HG03558 (cell line): ENCODE data around the gene CADM3.
A peak's percentile ranks its signal among the peaks of the same experiment; 100 is the strongest.

ENCODE experiments used
- ATAC-seq: cut with Tn5 transposase; IDR thresholded peaks from one replicate; pipeline ENCODE4 v1.9.1; 2021; ENCODE audit warnings: moderate number of reproducible peaks; ENCODE audit not compliant: unreplicated experiment; ENCODE audit errors: extremely low read depth

The CADM3 gene

DNA sequence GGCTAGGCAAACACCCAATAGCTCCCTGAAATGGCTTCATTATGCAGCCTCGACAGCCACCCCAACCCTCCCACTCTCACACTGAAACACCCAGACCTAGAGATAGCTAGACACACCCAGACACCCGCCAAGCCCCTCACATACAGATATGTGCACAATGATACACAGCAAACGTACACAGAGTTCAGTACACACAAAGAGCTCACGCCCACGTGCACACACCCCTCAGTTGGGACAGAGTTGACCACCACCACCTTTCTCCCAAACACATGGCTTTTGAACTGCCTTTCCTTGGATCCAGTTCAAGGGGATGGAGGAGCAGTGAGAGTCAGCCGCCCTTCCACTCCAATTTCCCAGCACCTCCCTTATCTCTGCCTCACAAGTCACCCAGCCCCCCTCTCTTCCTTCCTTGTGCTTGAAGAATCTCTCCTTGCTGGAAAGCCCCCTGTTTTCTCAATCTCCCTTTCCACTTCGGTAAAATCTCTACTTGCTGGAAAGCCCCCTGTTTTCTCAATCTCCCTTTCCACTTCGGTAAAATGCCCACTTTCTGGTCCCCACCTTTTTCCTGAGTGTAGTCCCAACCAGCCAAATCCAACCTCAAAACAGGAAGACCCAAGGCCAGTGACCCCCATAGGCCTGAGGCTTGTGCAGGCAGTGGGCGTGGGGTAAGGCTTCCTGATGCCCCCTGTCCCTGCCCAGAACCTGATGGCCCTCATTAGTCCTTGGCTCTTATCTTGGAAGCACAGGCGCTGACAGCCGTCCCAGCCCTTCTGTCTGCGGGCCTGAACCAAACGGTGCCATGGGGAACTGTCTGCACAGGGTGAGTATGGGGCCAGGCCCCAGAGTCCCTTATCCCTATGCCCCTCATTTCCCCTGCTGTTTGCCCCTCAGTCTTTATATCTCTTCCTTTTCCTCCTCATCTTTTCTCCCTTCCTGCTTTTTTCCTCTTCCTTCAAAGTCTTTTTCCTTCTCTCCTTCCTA lies 33.0 kb downstream of the CADM3 start, which contains the start of gene ACKR1:
Gene ACKR1 (plus strand): TSS at position 715 of the 981 bp plus-strand sequence. CDS start 85 bp downstream, at position 800.
- ATAC-seq: no peak

DNA sequence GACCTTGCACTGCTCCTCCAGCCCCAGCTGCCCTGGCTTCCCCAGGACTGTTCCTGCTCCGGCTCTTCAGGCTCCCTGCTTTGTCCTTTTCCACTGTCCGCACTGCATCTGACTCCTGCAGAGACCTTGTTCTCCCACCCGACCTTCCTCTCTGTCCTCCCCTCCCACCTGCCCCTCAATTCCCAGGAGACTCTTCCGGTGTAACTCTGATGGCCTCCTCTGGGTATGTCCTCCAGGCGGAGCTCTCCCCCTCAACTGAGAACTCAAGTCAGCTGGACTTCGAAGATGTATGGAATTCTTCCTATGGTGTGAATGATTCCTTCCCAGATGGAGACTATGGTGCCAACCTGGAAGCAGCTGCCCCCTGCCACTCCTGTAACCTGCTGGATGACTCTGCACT lies 33.8 kb downstream of the CADM3 start:
- no peak for ATAC-seq

DNA sequence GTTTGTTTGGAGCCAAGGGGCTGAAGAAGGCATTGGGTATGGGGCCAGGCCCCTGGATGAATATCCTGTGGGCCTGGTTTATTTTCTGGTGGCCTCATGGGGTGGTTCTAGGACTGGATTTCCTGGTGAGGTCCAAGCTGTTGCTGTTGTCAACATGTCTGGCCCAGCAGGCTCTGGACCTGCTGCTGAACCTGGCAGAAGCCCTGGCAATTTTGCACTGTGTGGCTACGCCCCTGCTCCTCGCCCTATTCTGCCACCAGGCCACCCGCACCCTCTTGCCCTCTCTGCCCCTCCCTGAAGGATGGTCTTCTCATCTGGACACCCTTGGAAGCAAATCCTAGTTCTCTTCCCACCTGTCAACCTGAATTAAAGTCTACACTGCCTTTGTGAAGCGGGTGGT lies 34.7 kb downstream of the CADM3 start:
- ATAC-seq: no peak

DNA sequence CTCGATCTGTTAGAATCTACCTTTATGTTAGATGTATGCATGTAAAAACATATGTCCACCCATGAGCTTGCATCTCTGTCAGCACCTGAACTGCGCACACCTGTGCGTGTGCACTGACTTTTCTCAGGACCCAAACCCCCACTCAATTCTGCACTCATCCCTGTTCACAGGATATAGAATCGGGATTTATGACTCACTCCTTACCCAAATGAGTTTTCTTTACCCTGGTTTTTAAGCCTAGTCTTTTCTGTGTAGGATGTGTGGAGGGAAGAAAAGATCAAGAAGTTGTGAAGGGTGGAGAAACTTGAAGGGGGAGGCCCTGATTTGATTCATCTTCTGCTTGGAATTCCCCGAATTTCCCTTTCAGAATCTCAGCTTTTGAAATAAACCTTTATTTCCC lies 35.7 kb downstream of the CADM3 start:
- ATAC-seq: no peak

DNA sequence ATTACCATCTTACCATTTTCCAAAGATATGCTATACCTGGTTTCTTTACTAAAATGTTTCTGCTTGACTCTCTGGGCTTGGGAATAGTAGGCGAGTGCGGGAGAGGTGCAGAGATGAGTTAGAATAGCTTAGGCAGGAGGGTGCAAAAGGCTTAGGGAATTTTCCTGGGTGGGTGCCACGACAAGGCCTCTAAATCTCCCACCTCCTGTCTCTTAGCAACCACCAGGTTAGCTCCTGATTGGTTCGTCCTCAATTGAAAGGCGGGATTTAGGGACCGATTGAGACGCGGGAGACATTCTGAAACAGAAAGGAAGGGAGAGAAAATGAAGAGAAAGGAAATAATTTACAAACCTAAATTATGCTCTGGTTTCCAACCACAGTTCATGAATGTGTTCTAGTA lies 36.4 kb downstream of the CADM3 start:
- no peak for ATAC-seq

DNA sequence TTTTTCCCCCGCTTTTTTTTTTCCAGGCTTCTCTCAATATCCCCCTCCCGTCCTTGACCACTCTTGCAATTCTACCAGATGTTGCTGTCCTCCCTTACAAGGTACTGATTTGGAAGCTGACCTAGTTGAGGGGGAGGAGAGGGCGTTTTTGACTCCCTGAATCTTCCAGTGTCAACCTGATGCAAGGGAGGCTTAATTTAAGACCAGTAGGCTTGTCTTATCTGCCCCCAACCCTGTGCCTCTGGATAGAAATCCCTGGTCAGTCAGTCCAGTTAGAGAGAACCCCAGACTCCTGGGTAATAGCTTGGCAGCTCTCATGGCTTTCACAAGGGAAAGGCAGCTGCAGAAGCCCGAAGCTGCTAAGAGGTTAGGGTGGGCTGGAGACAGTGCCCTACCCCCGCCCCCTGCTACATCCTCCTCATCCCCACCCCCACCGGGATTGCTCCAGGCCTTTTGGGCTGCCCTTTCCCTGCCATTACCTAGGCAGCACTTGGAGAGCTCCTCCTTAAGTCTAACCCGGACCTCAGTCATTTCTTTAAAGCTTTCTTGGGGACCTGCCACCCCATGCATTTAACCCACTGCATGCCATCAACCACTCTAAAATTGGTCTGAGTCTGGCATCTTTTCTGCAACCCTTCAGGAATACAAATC lies 36.9 kb downstream of the CADM3 start:
- ATAC-seq: no peak

DNA sequence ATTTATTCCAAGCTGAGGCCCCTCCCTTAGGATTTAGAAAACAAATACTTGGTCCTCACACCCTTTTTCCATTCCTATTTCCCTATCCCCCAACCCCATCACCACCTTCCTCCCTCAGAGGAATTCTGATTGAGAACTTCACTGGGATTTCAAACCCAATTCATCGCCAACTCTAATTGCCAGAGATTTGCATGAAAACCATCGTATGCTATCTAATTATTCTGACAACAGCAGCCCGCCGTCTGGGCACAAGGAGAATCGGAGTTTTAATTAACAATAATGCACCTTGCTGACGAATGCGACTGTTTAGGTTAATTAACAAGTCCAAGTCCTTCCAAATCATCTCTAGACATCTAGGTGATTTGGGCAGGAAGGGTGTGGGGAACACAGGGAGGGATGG lies 37.6 kb downstream of the CADM3 start:
- no peak for ATAC-seq

DNA sequence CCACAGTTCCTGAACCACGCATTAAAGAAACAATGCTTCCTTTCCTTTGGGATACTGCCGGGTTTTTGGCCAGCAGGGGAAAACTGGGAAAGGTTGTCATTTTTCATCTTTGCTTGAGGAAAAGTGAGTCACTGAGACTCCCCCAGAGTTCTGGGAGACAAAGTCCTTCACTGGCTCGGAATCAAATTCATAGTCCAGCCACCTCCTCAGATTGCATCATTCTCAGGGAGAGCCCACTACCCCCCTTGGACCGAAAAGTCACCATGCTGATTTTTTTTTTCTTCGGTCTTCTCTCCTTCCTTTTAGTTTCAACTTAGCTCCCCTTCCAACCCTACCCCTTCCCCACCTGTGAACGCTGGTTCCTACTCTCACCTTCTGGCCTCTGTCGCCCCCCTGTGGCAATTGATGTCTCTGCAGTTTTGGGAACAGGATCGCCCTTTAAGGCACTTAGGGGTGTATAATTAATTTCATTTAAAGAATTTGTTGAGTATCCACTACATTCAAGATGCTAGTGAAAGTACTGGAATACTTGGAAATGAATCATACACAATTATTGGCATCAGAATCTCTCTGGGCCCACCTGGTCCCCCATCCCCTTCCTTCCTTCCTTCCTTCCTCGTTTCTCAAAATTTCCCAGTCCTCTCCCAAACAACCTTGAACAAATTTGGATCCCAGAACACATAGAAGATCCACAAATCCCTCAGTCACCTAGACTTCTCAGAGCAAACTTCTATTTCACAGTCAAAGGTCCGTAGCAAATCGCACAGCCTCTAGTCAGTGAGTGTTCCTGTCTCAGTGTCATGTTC lies 40.1 kb downstream of the CADM3 start:
- no peak for ATAC-seq

DNA sequence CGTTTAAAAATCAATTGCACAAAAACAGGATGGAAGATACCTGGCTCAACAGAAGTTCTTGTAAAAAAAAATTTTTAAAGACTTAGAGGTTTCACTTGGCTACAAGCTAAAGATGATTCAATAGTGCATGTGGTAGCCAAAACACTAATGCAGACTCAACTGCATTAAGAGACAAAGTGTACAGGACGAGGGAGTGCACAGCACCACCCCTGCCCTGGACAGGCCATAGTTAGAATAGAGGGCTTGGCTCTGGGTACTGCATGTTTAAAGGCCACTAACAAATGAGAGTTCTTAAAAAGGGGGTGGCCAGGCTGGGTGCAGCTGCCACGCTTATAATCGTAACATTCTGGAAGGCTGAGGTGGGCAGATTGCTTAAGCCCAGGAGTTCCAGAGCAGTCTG lies 41.2 kb downstream of the CADM3 start:
- ATAC-seq: no peak

DNA sequence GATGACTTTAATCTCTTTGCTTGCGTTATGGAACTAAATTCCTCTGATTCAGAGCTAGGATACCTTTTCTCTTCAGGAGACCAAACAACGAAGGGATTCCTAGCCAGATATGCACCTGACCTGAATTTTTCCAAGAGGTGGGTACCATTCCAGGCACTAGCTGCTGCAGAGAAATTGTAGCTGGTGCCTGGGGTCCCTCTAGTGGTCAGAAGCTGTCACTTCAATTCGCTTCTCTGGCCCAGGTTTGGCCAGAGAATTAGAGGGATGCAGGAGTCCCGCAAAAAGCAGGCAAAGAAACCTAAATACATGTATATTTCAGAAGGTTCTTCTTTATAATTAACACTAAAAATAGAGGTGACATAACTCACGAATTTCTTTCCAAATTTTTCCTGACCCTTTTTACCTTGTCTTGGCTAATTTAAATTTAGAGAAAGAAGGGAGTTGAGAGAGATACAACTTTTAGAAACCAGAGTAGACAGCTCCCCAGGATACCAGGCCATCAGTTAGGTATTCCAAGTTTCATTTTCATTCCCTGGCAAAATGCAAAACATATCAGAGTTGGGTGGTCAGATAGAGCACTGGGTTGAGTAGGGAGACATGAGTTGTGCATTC lies 42.8 kb downstream of the CADM3 start:
- no peak for ATAC-seq

DNA sequence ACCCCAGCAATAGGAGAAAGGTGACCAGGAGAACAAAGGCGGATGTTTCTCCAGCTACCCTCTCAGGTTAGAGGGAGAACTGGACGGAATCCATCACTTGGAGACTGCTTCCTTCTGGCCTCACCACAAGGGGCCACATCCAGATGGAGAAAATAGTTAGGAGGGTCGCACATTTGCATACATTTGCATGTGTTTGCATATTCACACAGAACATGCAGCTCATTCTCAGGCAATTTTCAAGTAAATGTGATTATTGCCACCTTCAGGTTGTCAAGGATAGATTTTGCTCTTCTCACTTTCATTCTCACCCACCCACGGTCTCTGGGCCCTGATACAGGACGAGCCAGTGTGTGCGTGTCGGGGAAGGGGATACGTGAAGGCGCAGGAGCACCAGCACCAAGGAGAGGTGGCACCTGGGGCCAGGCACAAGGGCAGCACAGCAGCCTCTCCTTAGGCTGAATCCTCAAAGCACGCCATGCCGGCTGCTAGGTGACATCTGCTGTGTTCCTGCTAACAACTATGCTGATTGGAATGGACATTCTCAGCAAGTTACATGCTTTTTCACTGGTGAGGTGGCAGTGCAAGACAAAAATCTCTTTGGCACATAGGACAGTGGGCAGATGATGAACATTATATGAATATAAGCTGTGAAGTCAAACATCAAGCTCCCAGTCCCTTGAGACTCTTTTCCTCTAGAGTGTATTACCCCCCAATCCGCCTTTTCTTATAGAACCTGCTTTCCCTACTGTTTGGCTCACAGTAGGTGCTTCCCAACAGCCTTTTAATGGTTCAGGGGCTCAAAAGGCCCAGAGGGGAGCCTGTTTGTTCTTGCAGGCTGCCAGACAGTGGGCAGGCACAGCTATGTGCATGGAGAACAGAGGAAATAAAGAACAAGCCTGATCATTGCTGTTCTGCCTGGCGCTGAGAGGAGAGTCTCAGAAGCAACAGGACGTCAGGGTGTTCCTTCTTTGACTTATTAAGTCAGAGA lies 47.5 kb downstream of the CADM3 start:
- no peak for ATAC-seq

DNA sequence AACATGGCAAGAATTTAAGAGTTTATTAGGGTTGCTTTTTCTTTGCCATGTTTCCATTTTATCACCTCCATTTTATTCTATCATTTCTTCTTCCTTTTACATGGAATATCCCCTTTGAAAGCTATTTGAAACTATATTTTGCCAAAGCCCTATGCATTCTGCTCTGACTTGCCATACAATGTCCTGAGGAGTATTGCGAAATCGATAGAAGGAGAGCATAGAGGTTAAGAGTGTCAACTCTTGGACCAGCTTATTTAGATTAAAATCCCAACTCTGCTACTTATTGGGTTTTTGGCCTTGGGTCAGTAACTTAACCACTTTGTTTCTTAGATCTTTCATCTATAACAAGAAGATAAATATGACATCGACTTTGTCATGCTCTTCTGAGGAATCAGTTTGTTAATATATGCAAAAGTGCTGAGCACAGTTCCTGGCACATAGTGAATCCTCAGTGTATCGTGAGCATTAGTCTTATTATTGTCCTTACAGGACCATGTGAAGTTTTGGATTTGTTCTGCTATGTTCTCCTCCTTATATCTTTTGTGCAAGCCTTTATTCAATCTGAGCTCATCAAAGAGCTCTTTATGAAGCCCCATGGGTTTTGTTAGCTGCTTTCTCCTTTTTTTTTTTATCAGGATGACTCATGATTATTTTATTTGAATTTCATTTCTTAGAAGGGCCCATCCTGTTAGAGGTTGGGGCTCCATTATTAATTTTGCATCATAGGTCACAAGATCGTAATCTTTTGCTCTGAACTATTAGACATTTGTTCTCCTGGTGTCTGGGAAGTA lies 50.9 kb downstream of the CADM3 start:
- no peak for ATAC-seq

DNA sequence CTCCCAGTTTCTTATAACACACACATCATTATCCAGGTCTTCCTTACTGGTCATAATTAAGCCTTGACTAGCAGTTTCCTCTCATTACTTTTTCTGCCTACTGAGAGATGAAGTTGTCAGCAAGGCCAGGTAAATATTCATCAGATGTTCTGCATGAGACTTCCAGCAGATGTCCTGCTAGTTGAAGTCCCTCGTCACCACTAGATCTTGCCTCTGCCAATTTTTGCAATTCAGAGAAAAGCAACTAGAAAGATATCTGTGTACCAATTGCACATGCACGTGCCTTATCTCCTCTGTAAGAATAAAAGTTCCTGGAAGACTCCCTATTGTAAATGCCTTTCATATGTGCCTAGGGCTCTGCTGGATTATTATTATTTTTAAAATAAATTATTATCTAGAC lies 51.6 kb downstream of the CADM3 start:
- no peak for ATAC-seq

DNA sequence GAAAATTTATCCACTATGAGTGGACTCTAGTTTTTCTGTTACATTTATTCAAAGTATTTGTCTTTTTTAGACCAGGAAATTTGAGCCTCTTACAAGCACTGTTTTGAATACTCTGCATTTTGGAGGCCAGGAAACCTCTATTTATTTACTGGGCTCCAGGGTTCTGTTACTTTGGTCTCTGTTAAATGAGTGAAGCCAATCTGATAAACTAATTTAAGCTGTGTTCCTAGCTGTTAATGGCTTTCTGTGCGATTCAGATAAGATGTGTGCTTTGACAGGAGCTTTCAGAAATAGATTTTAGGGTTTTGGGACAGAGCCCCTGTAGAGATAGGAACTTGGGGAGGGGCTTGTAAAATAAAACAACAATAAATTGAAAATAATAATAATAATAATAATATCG lies 57.1 kb downstream of the CADM3 start:
- no peak for ATAC-seq

DNA sequence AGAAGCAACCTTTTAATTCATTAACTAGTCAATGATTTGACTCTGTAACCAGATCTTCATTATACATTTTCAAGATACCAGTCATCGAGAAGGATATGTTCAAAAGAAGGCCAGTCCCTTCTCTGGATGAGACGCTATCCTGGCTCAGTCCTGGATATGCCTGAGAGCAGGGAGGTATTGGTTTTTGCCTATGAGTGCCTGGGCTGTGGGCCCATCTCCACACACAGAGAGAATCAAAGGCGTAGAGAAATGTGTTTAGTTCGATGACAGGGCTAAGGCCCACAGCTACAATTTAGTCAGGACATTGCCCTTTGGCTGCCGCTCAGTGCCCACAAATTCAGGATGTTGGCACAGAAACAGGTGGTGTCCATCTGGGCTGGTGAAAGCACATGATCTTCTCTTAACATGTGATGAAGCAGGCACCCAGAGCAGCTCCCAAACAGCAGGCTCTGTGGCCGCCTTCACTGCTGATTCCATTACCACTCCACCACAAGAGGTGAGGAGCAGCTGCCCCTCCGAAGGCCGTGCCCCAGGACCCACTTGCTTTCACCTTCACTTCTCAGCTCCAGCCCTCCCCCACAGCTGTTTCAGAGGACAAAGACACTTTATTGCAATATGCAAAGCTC lies 58.0 kb downstream of the CADM3 start:
- ATAC-seq: no peak

DNA sequence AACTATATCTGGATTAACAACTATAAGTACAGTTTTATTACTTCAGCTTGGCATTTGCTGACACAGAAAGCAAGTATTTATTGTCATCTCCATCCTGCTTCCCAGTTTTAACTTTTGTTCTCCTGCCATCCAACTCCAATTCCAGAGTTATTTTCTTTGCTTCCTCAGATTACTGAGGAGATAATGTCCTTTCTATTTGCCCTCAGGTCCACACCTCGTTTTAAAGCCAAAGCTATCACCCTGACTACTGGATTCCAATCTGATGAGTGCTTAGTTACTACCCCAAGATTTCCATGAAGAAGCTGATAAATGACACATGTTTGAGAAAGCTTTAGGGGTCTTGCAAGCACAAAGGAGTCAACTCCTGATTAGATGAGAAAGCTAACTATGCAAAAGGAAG lies 58.5 kb downstream of the CADM3 start:
- no peak for ATAC-seq

DNA sequence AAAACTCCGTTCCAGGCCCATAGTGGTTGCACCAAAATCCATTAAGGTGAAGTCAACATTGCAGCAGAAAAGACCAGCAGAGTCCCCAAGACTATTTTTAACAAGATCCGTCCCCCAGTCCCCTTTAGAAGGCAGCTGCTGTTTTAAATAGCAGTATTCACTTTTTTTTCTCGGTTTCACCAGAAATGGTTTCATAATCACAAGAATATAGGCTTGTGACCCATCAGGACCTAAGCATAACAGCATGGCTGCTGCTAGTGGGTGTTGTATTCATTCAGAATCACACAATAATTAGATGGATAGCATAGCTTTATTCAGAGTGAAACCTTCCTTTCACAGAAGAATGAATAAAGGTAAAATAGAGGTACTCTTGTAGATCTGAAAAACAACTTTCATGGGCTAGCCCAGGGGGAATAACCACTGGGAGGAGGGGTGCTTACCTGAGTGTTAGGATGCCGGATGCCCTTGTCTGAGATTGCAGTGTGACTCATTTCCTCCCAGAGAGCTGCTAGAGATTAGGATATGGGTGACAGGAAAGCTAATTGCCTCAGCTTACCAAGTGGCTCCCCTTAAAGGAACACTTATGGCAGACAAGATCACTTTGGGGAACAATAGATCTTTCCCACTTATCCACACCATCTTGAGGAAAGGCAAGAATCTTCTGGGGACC lies 68.3 kb downstream of the CADM3 start:
- ATAC-seq: peak; percentile 67
